GM19238 (cell line): Measurements from ENCODE around the gene SLAMF9.

ENCODE experiments used
- DNase-seq: peaks from one replicate; pipeline ENCODE4 v3.0.0; 2011; ENCODE audit warnings: low spot score; ENCODE audit not compliant: insufficient read length

Gene SLAMF9

DNA sequence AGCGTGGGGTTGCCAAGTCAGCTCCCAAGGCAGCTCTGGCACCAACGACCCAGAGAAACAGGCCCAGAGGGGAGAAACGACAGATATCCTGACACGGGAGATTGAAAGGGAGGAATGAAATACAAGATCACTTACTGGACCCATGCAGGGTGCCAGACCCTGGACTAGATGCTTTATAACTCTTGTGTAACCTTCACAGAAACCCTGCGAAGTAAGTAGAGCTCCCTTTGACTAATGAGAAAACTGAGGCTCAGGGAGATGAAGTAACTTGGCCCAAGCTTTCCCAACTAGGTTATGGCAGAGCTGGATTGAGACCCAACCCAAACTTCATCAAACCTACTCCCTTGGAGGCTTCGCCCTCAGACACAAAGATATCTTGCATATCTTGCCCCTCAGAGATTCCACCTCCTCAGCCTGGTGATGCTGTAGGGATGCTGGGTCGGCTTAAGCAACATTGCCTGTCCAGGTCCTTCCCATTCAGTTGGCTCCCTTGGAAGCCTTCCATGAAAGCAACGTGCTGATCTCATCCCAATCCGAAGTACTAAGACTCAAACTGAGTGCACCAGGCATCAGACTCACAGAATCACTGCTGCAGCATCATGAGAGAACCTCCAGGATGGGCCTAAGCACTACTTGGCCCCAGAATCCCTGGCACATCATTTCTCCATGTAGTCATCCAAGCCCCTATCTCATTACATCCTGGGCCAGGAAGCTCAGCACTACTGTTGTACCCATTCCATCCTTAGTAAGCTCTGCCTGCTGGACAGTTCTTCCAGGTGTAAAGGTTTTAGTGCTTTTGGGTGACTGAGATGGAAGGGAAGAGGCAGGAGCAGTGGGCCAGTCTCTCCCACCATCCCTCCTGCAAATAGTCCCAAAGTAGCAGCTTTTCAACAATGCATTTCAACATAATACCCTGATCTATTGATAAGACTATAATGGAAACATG lies 7.5 kb downstream of the SLAMF9 start:
- no peak for DNase-seq

DNA sequence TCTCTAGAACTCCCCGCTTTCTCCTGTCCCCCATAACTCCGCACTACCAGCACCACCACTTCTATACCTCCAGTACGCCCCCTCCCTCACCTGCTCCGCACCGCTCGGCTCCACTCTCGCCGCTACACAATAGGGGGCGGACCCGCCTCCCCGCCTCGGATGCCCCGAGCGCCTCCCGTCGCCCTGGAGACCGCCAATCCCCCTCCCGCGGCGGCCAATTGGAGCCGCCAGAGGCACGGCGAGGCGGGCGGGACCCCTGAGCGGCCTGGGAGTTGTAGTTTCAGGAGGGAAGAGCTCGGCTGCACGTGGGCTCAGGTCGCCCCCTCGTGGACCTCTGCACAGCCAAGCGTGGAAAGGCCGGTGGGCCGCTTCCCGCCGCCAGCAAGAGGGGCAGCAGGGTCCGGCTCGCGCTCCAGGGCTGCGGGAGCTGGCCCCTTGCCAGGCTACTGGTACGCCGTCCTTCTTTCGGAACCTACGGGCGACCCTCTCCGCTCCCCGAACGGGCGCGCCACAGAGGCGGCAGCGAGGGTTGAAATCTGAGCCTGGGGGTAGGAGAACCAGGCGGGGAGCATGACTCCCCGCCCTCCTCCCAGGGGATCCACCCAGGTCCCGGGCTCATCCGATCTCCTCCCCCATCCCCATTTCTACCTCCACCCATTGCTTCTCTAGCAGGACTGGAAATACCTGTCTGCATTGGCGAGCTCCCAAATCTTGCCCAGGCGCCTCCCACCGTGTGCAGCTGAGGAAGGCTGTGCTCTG lies 8.4 kb downstream of the SLAMF9 start, which contains the start of gene IGSF9:
Gene IGSF9, minus strand, starts transcription at position 131 of the 759 bp plus-strand sequence. CDS start 2,159 bp downstream, outside the sequence.
- no peak for DNase-seq

DNA sequence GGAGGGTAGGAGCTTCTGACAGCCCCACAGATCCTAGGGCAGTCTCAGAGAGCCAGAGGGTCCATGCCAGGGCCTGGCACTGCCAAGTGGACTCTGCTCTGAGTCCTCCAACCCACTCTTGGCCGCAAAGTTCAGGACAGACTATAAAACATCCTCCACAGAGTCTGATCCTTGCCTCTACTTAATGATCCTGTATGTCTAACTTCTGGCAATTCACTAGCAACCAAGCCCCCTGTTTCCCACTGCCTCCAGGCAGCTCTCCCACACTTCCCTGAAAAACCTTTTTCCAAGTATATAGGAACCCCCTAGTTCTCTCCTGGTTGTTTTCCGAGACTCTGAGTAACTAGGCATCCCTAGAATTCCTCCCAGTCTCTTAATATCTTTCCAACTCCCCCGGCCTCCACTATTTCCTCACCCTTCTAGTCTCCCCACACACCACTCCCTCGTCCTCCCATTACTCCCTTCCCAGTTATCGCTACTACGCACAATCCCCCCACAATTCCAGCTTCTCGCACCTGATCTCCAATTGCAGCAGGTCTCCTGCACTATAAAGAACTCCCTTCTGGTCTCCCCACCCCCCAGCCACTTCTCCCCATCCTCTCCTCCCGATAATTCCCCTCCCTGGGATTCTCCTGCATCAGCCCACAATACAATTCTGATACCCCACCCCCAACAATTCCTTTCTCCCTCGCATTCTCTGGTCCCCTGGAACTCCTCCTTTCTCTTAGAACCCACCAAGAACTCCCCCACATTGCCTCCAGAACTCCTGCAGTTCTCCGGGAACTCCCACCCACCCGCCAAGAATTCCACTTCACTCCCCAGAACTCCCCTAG lies 9.2 kb downstream of the SLAMF9 start:
- DNase-seq: no peak

DNA sequence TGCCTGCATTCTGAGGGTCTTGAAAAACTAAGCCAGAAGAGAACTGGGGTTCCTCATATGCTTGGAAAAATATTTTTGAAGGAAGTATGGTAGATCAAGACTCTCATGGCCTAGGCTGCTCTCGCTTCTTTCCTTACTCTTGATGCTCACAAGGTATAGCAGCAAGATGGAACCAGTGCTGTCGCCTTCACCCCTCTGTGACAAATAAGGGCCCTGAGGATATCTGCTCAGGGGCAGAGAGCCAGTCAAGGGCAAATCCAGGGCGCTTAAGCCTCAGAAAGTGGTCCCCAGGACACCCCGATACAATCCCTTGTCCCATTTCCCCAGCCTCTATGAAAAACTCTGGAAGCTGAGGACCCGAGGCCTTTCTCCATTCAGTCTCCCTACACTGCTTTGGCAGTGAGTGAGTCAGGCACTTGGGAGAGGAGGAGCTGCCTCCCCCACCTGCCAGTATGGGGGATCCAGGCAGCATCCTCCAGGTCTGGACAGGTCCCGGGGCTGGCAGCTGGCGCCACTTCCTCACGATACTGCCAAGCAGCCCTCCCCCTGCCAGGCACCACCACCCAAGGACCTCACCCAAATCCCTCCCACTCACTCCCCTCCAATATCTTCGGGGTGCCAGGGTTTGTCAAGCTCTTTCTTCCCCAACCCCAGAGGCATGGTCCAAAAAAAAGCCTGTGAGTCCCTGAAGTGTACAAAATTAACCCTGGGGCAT lies 10.0 kb downstream of the SLAMF9 start:
- DNase-seq: no peak

DNA sequence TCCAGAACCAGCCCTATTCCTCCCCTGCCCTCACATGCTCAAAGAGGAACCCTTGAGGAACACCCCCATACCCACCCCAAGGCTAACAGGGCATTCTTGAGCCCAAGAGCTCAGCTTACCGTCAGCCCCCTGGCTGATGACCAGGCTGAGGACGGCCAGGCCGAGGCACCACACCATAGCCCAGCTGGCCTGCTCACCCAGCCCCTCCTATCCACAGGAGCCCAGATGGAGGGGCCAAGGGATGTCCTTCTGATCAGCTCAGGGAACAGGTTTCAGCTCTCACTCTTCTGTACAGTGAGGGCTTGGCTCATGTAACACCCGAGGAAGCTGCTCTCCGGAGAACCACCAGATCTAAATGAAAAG lies 10.8 kb downstream of the SLAMF9 start:
- DNase-seq: no peak

DNA sequence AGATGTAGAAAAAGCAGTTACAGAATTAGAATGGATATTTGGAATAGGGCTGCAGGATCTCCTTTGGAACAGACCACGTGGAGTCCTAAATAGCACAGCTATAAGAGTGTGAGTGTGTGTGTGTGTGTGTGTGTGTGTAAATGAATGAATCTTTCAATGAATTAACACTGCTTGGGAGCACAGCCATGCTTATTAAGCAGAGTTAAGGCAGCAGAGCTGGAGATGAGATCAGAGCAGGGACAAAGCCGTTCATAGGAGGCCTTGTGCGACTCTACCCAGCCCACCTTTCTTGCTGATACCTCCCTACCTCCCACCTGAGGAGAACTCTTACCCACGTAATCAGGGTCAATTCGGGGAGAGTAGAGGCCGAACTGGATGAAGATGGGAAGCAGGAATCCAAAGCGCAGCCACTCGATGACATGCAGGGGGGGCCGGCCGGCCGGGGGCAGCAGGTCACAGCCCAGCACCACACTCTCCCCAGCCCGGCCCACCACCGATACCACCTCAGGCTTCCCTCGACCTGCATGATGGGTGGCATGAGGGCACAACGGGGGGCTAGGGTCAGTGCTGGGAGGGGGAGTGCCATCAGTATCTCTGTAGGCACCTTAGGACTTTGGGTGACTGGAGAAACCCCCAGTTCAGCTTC lies 11.3 kb downstream of the SLAMF9 start:
- DNase-seq: no peak

DNA sequence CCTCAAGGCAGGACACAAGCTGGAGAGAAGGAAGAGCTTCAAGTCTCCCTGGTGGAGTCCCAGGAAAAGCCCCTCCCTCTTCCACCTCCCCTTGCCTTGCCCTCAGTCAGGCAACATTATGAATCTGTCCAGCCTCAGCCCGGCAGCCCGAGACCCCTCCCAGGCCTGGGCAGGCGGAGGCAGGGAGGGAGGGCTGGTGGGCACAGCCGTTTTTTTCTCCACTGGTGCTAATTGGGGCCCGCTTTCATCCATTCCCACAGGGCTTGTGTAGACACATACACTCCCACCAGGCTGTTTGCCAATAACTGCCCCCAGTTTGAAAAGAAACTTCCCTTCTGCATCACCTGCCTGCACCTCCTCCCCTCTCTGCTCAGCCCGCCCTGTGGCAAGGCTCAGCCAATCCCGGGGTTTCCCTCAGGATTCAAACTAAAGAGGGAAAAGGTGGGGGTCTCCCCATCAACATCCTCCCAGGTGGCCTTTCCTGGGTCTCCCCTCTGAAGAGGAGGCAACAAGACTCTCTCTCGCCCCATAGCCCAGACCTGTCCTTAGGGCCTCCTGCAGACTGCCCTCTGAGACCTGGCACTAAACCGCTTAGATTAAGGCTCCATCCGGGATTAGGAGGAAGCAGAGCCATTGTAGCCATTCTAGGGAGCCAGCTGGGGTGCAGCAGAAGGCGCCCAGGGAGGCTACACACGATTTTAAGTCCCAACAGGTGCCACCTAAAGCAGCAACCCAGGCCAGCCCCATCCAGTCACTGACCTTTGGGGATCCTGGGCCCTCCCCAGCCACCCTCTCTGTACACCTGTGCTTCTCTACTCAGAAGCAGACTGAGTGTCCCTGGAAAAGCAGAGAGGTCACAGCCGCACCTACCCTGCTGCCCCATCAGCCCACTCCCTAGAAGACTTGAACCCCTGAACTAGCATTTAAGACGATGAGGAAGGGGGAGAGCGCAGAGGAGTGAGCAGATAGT lies 12.2 kb downstream of the SLAMF9 start:
- no peak for DNase-seq

DNA sequence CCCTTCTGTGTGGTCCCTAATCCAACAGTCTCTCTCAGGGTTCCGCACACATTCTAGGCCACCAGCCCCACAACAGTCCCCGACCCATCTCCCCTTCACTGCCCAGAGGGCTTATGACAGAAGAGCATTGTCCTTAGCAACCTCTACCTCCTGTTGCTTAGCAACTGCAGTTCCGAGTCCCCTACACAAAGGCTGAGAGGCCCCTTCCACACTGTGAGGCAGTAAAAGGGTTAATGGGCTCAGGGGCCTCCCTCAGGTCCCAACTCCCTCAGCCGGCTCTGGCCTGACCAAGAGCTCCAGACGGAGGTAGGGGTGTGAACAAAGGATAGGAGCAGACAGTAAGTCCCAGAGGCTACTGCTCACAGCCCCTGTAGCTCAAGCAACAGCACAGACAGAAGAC lies 12.9 kb downstream of the SLAMF9 start:
- no peak for DNase-seq

DNA sequence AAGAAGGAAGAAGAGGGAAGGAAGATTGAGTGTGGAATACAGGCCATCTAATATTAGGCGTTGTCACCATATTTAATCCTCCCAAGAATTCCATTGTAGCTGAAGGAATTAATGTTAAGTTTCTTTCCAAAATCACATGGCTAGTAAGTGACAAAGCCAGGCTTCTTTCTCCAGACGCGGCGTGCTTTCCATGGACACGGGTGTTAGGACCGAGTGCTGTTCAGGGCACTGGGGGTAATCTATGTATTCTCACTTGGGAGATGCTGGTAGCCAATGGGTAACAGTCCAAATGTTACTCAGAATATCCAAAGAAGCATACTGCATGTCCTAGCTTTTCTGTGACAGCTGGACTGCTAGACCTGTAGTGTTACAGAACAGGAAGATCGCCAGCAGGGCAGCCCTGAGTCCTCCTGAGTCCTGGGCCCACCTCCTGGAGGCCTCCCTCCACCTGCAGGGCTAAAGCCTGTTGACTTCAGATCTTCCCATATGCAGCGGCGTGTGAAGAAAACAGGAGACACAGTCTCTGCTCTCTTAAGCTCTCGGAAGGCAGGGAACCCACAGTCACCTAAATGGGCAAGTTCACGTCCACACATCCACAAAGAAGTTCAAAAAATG lies 13.9 kb downstream of the SLAMF9 start:
- no peak for DNase-seq

DNA sequence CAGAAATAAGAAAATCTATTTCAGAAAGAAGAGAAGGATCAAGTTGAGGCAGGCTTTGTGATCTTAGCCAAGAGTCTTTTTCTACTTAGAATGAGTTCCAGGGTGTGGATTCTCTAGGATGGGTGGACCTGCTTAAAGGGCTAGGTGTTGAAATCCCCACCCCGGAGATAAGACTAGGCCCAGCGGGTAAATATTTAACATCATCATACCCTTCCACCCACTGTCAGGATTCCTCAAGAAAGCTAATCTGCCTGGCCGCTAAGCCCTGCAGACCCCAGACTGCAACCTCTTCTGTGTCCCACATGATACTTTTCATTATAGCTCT lies 14.4 kb downstream of the SLAMF9 start:
- DNase-seq: no peak

DNA sequence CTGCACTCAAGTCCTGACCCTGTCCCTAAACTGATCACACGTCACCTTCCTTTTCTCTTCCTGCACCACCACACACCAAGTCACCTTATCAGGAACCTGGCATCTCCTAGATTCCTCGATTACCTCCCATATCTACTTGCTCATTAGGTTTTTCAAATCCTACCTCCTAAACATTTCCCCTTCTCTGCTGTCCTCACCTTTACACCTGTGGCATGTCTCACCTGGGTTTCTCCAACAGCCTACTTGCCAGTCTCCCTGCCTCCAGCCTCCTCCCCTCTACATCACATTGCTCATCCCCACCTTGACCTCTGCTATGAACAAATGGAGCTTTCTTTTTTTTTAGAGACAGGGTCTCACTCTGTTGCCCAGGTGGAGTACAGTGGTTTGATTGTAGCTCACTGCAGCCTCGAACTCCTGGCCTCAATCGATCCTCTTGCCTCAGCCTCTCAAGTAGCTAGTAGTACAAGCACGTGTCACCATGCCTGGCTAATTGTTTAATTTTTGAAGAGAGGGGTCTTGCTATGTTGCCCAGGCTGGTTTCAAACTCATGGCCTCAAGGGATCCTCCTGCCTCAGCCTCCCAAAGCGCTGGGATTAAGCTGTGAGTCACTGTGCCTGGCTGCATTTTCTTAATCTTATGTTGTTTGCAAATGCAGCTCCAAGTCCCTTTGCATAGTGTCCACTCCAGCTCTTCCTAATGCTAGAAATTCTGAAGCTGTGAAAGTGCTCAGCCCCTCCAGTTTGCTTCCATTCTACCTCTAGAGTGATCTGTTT lies 14.9 kb downstream of the SLAMF9 start:
- no peak for DNase-seq

DNA sequence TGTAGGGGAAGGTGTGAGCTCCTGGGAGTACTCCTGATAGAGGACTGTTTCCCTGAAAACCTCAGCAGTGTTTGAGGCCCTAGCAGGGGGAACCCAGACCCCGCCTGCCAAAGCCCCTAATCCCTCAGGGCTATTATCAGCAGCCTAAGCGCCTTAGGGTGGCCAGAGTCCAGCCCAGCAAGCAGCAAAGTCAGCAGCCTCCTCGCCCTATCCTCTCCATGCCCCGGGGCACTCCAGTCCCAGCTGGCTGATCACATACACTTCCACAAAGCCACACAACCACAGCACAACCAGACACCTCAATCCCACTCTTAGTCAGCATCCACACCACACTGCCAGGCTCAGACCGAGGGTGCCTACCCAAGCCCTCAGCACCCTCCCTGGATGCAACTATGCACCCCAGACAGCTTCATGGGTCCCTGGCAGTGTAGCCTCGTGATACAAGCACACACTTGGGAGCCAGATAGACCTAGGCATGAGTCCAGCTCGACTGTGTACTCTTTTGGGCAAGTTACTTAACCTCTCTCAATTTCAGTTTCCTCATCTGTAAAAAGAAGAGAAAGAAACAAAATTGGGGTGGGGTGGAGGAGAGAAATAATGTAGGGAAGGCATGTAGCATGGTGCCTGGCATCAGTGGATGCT lies 15.7 kb downstream of the SLAMF9 start:
- DNase-seq: no peak

DNA sequence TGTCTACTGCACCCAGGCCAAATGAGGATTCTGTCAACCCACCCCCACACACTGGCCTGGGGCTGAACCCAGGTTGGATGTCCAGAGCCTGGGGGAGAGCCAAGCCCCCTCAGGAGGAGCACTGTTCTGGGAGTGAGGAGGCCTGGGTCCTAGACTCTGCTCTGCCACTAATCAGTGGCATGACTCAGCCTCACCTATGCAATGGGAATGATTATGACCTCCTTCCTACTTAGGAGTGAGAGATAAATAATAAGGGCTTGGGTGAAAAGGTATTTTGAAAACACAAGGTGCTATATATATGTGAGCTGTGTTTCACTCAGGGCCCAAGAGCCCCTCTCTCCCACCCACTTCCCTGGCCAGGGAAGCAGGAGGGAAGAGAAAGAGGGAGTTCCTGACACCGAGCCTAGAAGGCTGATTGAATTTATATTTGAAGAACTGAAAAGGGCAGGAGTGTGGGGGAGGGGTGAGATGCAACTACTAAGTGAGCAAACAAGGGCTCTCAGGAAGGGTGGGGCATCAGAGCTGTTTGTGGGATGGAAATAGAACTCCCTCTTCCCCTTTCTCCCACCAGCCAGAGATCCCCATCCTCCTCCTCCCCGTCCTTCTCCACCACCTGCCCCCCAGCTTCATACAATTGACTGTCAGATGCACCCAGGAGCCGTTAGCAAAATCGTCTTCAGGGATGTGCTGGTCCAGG lies 16.8 kb downstream of the SLAMF9 start:
- DNase-seq: no peak

DNA sequence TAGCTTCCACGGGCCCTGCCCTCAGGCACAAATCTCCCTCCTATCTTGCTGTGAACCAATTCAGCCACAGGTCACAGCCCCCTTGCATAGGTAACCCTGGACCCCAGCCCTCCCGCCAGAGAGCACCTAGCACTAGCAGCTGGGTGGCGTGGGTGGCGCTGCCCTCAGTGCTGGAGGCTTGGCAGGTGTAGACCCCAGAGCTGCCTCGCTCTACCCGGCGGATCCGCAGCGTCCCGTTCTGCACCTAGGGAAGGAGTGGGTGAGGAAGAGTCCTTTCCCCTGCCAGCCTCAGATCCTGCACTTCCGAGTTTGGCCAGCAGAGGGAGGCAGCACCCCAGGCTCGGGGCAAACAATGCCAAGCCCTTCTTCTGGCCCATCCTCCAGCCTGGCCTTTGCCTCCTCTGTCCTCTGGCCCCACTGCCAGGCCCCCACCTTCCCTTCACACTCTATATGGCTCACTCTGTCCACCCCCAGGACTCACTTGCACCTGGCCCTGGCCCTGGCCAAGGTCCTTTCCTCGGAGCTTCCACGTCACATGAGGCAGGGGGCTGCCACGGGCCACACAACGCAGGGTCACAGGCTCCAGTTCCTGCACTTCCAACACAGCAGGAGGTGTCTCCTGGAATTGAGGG lies 17.6 kb downstream of the SLAMF9 start:
- peak; percentile 81 for DNase-seq

DNA sequence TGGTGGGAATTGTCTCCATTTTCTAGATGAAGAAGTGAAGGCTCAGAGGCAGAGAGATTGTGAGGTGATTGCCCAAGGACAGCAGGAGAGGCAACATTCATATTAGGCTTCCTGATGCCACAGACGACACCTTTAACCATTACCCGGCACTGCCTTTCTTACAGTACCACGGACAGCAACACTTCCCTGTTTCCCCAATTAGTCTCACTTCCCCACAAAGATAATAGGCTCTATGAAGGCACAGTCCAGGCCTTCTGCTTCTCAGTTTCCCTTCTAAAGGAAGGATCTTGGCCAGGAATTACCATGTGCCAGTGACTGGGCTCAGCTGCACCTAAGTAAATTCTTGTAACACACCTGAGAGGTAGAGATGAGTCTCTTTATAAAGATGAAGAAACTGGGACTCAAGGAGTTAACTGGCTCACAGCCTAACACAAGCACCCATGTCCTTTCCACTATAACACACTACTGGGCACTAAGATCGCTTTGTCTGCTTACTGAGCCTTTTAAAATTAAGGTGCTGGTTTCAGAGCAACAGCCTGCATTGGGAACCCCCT lies 18.2 kb downstream of the SLAMF9 start:
- DNase-seq: no peak

DNA sequence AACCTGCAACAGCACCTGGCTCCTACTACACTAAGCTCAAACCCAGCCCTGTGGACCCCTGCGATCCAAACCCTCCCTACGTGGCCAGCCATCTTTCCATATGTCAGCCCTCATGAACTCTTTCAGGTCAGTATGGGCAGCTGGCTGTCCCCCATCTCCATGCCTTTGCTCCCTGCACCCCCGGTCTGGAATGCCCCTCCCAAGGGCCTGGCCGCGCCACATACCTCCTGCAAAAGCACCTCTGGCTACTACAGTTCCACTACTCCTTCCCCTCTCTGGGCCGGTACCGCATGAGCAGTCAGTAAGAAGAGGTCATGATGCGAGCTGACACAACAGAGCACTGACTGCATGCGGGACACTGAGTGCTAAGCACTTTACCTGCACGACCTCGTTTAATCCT lies 18.7 kb downstream of the SLAMF9 start:
- no peak for DNase-seq
